Left ventricle myocardium inferior (tissue), 1 donor: Measurements from ENCODE around the gene KCNK7. TPM values are rescaled to one million over a fixed set of nuclear protein-coding genes. Genes with fewer than 3 reads are reported as not detected.

Experiments used
- DNase-seq: peaks from one replicate; pipeline ENCODE4 v3.0.0-alpha.2; 2020
- H3K27ac ChIP-seq: fragments of 200-600 bp; replicated peaks from 2 replicates; pipeline ENCODE4 v1.8.0; 2021
- H3K27me3 ChIP-seq: fragments of 200-600 bp; 2 replicates; pipeline ENCODE4 v1.8.0; 2021; ENCODE audit warnings: low read depth
- H3K36me3 ChIP-seq: fragments of 200-600 bp; 2 replicates; pipeline ENCODE4 v1.8.0; 2021
- H3K4me1 ChIP-seq: fragments of 200-600 bp; 2 replicates; pipeline ENCODE4 v1.8.0; 2021
- H3K4me3 ChIP-seq: fragments of 200-600 bp; 2 replicates; pipeline ENCODE4 v1.8.0; 2021; ENCODE audit warnings: mild to moderate bottlenecking, moderate library complexity
- H3K9me3 ChIP-seq: fragments of 200-600 bp; replicated peaks from 2 replicates; pipeline ENCODE4 v1.8.0; 2021
- intact Hi-C: fragments of 100-400 bp; cut with micrococcal nuclease; formaldehyde crosslinking; loops from one replicate; pipeline ENCODE4 v1.11.0; 2022
- total RNA-seq: library from RNA; stranded (reverse); fragmentation: NEBNext Ultra II Directional; extraction: Animal tissue kit (Norgen Biotek cat#: 25700); gene quantifications from one replicate; pipeline ENCODE4 v1.2.1, GENCODE V29; 2021
- TF ChIP-seq, protein P1 (sequence below): fragments of 200-600 bp; IDR thresholded peaks from 2 replicates; pipeline ENCODE4 v1.8.0; 2021; ENCODE audit warnings: antibody characterized with exemption, mild to moderate bottlenecking, borderline replicate concordance
- donor health status: DM: no; HTN: yes; CAD: no; lungs with severe emphysema.

The KCNK7 gene
- total RNA-seq, 1 donor from 2014 or later: 0.85 TPM

DNA sequence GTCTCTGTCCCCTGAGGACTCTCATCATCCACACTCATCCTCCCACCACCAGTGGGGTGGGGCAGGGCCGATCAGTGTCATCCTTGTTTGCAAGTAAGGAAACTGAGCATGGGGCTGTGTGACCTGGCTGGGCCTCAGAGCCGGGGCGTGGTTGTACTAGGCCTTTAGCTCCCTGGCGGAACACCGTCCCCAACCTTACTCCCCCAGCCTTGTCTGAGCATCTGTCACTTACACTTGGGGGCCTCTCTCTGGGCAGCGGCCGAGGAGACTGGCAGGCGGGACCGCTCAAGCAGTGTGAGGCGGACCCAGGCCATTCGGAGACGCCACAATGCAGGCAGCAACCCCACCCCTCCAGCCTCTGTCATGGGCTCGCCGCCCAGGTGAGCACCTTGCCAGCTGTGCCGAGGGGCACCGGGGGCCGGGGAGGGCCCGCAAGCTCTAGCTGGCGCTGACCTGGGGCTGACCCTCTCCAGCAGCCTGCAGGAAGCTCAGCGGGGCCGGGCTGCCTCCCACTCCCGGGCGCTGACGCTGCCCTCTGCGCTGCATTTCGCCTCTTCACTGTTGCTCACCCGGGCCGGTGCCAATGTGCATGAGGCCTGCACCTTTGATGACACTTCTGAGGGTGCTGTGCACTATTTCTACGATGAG, 23.8 kb upstream of the KCNK7 start:
- intact Hi-C loops: no loop called here
- no peaks in the 10 kb centered on the region for H3K9me3 ChIP-seq
- peaks cover 28% of the 10 kb centered on the region for H3K4me1 ChIP-seq
- peaks cover 72% of the 10 kb centered on the region for H3K36me3 ChIP-seq
- no peak overlapping the region for H3K4me3 ChIP-seq
- H3K27me3 ChIP-seq: no peaks in the 10 kb centered on the region
- H3K27ac ChIP-seq: no peak overlapping the region
- TF ChIP-seq, protein P1, sequence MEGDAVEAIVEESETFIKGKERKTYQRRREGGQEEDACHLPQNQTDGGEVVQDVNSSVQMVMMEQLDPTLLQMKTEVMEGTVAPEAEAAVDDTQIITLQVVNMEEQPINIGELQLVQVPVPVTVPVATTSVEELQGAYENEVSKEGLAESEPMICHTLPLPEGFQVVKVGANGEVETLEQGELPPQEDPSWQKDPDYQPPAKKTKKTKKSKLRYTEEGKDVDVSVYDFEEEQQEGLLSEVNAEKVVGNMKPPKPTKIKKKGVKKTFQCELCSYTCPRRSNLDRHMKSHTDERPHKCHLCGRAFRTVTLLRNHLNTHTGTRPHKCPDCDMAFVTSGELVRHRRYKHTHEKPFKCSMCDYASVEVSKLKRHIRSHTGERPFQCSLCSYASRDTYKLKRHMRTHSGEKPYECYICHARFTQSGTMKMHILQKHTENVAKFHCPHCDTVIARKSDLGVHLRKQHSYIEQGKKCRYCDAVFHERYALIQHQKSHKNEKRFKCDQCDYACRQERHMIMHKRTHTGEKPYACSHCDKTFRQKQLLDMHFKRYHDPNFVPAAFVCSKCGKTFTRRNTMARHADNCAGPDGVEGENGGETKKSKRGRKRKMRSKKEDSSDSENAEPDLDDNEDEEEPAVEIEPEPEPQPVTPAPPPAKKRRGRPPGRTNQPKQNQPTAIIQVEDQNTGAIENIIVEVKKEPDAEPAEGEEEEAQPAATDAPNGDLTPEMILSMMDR: no peak
- no peak for DNase-seq

DNA sequence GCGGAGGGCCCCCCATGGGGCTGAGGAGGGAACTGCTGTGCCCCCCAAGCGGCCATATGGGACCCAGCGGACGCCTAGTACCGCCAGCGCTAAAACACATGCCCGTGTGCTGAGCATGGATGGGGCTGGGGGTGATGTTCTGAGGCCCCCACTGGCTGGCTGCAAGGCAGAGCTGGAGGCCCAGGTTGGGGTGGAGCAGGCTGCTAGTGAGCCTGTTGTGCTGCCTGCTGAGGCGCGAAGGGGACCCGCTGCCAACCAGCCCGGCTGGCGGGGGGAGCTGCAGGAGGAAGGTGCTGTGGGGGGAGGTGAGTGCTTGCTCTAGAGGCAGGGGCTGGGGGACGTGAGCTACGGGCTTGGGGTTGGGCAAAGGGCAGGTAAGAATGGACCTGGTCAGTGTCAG, 23.2 kb upstream of the KCNK7 start:
- Histone ChIP-seq H3K27me3 (no peaks in the 10 kb centered on the region), H3K27ac (no peak overlapping the region), H3K9me3 (no peaks in the 10 kb centered on the region), H3K4me1 (peaks cover 33% of the 10 kb centered on the region), H3K36me3 (peaks cover 65% of the 10 kb centered on the region), H3K4me3 (no peak overlapping the region)
- no peak for DNase-seq
- intact Hi-C loops: no loop called here
- TF ChIP-seq, protein P1: no peak

DNA sequence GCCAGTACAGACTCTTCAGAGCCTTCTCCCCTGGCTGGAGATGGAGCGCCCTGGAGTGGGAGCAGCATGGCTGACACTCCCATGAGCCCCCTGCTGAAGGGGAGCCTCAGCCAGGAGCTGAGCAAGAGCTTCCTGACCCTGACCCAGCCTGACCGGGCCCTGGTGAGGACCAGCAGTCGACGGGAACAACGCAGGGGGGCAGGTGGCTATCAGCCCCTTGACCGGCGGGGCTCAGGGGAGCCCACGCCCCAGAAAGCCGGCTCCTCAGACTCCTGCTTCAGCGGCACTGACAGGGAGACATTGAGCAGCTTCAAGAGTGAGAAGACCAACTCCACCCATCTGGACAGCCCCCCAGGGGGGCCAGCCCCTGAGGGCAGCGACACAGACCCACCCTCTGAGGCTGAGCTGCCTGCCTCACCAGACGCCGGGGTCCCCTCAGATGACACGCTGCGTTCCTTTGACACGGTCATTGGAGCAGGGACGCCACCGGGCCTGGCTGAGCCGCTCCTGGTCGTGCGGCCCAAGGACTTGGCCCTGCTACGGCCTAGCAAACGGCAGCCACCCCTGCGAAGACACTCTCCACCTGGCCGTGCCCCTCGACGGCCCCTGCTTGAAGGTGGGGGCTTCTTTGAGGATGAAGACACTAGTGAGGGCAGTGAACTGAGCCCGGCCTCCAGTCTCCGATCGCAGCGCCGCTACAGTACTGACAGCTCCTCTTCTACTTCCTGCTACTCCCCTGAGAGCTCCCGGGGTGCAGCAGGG, 22.6 kb upstream of the KCNK7 start:
- TF ChIP-seq, protein P1: no peak
- Histone ChIP-seq H3K4me1 (peaks cover 39% of the 10 kb centered on the region), H3K4me3 (no peak overlapping the region), H3K9me3 (no peaks in the 10 kb centered on the region), H3K27ac (no peak overlapping the region), H3K36me3 (peaks cover 60% of the 10 kb centered on the region), H3K27me3 (no peaks in the 10 kb centered on the region)
- DNase-seq: no peak
- intact Hi-C loops: no loop called here

DNA sequence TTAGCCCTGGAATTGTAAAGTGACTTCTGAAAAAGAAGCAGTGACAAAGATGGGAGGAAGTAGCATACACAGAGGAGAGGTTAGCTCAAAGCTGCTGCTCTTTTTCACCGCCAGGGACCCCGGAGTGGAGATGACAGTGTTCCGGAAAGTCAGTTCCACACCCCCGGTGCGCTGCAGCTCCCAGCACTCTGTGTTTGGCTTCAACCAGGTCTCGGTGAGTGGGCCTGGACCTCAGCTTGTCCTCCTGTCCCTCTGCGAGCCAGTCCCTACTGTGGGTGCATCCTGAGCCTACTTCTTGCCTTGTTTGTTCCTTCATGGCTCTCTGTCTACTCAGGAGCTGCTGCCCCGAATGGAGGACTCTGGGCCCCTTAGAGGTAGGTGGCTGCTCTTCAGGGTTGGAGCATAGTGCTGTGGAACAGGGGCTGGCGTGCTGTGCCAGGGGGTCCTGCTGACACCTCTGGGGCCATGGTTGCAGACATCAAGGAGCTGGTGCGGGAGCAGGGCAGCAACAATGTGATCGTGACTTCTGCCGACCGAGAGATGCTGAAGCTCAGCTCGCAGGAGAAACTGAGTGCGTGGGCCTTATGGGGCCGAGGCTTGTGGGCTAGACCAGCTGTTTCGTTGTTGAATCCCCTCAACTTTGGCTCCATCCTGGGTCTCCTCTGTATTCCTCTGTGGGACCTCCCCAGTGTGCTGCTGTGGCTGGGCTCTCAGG, 21.7 kb upstream of the KCNK7 start:
- H3K4me3 ChIP-seq: peak overlapping the region; percentile 93
- no peak for DNase-seq
- H3K36me3 ChIP-seq: peaks cover 62% of the 10 kb centered on the region
- no peaks in the 10 kb centered on the region for H3K9me3 ChIP-seq
- no peak overlapping the region for H3K27ac ChIP-seq
- TF ChIP-seq, protein P1: no peak
- H3K27me3 ChIP-seq: no peaks in the 10 kb centered on the region
- intact Hi-C loops: no loop called here
- peaks cover 48% of the 10 kb centered on the region for H3K4me1 ChIP-seq

DNA sequence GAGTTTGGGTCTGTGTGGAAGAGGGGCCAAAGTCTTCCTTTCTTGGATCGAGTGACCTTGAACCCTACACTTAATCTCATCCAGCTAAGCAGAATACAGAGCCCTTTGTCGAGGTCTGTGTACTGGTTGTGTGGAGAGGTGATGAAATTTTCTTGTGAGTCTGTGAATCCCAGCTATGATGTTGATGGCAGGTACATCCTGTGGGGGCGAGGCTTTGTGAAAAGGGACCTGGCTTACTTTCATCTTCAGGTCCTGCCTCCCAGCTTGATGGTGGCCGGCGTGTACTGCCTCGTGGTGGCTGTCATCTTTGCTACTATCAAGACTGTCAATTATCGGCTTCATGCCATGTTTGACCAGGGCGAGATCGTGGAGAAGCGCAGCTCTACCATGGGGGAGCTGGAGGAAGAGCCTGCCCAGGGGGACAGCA, 21.0 kb upstream of the KCNK7 start:
- DNase-seq: no peak
- Histone ChIP-seq H3K9me3 (no peaks in the 10 kb centered on the region), H3K4me3 (peak overlapping the region; percentile 93), H3K36me3 (peaks cover 61% of the 10 kb centered on the region), H3K27me3 (no peaks in the 10 kb centered on the region), H3K27ac (peak overlapping the region; percentile 94), H3K4me1 (peaks cover 55% of the 10 kb centered on the region)
- intact Hi-C loops: no loop called here
- TF ChIP-seq, protein P1: no peak
